HG03575 (cell line): ENCODE results near the gene TUBGCP3.

Source experiments
- ATAC-seq: cut with Tn5 transposase; IDR thresholded peaks from one replicate; pipeline ENCODE4 v1.9.1; 2021; ENCODE audit not compliant: unreplicated experiment, insufficient number of reproducible peaks, low FRiP score; ENCODE audit errors: extremely low read depth

TUBGCP3 gene

GRCh38 chr13:112435973-112436372 lies 152.0 kb downstream of the TUBGCP3 start:
- no peak for ATAC-seq
